GM18505 (cell line): Measurements from ENCODE around the gene MCAM.

Source experiments
- ATAC-seq: cut with Tn5 transposase; IDR thresholded peaks from one replicate; pipeline ENCODE4 v1.9.1; 2021; ENCODE audit not compliant: unreplicated experiment
- POLR2A ChIP-seq: IDR thresholded peaks from 4 replicates; pipeline ENCODE4 v1.6.1; 2011; ENCODE audit warnings: borderline replicate concordance; ENCODE audit not compliant: insufficient read depth, insufficient read length; ENCODE audit errors: extremely low read depth

MCAM gene

DNA sequence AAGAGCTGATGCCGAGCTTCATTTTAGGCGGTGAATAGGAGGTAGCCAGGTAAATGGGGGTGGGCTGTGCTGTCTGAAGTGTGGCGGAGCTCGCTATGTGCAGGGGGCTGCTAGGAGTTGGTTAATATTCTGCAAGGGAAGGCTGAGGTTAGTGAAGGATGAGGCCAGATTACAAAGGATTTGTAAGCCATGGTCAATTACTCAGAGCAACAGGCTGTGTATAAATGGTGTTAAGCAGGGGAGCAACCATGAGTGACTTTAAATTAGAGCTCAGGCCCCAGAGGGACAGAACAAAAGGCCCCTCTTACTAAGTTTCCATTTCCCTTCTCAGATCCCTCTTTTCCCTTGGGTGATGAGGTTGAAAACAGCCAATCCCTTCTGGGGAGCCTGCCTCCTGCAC lies 7.3 kb upstream of the MCAM start:
- no peak for TF ChIP-seq POLR2A
- ATAC-seq, result no peak

GRCh38 chr11:119323532-119324033 lies 6.7 kb upstream of the MCAM start:
- ATAC-seq, result no peak
- TF ChIP-seq POLR2A, result no peak

GRCh38 chr11:119322921-119323531 lies 6.1 kb upstream of the MCAM start:
- no peak for ATAC-seq
- no peak for TF ChIP-seq POLR2A

DNA sequence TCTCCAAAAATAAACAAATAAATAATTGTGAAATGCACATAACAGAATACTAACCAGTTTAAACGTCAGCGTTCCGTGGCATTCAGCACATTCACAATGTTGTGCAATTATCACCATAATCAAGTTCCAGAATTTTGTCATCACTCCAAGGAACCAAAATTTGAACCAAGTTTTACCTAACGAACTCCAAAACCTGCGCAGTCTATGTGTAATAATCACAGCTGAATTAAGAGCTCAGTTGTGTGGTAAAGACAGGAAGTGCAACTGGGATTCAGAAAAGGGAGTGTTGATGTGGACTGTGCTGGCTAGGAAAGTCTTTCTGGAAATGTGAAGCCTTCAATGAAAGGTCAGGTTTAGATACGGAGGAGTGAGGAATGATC lies 5.4 kb upstream of the MCAM start:
- no peak for ATAC-seq
- TF ChIP-seq POLR2A, result no peak

GRCh38 chr11:119320776-119321524 lies 4.0 kb upstream of the MCAM start:
- peak; percentile 65 for TF ChIP-seq POLR2A
- peak; percentile 50 for ATAC-seq

DNA sequence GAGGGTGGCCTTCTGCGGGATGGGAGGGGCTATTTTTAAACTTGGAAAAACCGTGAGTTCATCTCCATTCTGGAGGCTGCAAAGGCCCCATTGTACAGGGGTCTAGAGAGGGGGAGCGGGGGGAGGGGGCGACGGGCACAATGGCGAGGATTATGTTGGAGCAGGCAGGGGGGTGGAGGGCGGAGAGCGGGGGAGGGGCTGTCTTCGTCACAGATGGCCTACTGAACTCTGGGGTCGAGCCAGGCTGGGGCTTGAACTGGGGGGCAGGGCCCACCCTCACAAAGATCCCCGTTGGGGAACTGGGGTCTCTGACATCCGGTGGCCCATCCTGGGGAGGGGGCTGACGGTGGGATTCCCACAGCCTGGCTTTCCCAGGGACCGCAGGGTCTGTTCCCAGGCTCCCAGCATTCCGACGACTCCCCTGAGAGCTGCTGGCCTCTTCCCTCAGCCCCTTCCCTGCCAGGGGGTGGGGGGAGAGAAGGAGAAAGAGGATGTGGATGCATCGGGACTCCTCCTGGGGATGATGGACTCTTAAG lies 3.4 kb upstream of the MCAM start:
- TF ChIP-seq POLR2A, result no peak
- no peak for ATAC-seq

GRCh38 chr11:119319700-119320239 lies 2.8 kb upstream of the MCAM start:
- ATAC-seq, result no peak
- TF ChIP-seq POLR2A, result no peak

GRCh38 chr11:119319136-119319699 lies 2.3 kb upstream of the MCAM start:
- ATAC-seq, result no peak
- TF ChIP-seq POLR2A, result no peak

- TF ChIP-seq POLR2A, result no peak
- ATAC-seq, result no peak
These were observed 1.6 kb upstream of the MCAM start for GRCh38 chr11:119318240-119319135.

DNA sequence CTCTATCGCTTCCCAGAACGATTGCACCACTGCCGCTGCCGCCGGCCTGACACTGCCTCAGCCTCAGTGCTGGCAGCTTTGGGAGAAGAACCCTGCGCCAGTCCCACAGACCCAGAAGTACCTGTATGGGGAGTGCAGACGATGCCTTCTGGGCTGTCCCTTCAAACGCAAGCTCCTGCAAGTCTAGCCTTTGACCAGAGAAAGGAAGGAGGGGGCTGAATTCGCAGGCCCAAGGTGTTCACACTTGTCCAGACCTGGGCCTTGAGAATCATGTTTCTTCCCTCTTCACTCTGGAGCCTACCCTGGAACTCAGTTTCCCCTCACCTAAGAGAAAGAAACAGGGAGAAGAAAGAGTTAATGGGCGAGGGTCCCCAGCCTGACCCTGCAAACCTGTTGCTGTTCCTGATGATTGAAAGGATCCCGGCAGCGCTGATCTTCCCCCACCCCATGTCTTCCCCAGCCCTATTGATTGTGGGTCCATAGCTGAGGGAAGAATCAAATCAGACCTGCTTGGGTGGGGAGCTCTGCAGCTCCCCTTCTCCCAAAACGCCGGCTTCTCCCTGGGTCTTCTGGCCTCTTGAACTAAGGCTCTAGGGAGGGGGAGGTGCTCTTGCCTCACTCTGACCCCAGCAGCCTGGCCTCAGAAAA lies 786 bp upstream of the MCAM start:
- ATAC-seq, result no peak

GRCh38 chr11:119316016-119316728 lies 758 bp downstream of the MCAM start:
- TF ChIP-seq POLR2A, result no peak
- no peak for ATAC-seq

More for the DNA sequence above, 786 bp upstream of the MCAM start:
- TF ChIP-seq POLR2A, result no peak
